Ammon's horn (tissue), 1 donor: ENCODE data around the gene SAMD4B.

Source experiments
- DNase-seq: peaks from one replicate; pipeline ENCODE4 v3.0.0-alpha.2; 2016; ENCODE audit warnings: low spot score

Gene SAMD4B

GRCh38 chr19:39390751-39391437 is 48.7 kb downstream of the SAMD4B start, which contains the start of the genes MED29 and PAF1:
Gene MED29, plus strand, starts transcription at chr19:39391378. Its CDS starts 45 bp downstream, at chr19:39391423.
Gene PAF1, minus strand, starts transcription at chr19:39391106. Its CDS starts 242 bp downstream, at chr19:39390864.
- peak; percentile 100 for DNase-seq

GRCh38 chr19:39397360-39398296 is 55.4 kb downstream of the SAMD4B start:
- DNase-seq: peak; percentile 86

GRCh38 chr19:39398297-39398864 is 56.2 kb downstream of the SAMD4B start:
- peak; percentile 67 for DNase-seq

DNA sequence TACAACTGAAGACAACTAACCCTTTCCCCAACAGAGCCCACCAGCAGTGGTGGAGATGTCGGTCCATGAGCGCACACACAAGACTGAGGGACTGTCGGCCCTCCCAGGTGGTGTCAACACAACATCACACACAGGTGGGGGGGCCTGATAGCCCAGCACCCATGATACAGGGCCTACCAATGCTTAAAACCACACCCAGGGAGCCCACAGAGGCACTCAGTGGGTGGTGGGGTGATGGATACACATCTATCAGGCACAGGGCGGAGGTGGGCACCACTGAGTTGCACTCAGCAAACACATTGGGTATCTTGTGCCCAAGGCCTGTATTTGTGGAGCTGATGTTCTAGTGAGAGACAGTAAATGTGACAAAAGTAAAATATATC is 57.4 kb downstream of the SAMD4B start:
- DNase-seq: no peak

DNA sequence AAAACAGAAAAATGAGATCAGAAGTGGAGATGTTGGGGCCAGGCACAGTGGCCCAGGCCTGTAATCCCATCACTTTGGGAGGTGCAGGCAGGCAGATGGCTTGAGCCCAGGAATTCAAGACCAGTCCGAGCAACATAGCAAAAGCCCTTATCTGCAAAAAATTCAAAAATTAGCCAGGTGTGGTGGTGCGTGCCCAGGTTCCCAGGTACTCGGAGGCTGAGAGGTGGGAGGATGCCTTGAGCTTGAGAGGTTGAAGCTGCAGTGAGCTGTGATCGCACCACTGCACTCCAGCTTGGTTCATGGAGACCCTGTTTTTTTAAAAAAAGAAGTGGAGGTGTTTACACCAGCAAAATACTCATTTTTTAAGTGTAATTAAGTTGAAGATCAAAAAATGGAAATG is 57.8 kb downstream of the SAMD4B start:
- no peak for DNase-seq

DNA sequence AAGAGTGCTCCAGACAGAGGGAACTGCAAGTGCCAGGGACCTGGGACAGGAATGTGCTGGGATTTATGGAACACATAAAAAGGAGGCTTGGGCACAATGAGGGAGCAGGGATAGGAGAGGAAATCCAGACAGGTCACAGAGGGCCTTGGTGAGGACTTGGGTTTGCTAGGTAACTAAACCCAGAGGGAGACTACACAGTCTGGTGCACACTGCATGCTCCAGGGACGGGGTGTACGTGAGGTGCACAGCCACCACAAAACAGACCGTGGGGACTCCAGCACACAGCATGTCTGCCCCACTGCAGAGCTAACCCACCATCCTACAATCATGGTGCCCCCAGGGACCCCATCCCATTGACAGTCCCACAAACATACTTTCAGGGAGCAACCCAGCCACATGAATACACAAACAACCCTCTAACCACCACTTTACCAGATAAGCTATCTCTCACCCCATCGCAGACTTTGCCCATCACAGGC is 58.9 kb downstream of the SAMD4B start:
- no peak for DNase-seq

DNA sequence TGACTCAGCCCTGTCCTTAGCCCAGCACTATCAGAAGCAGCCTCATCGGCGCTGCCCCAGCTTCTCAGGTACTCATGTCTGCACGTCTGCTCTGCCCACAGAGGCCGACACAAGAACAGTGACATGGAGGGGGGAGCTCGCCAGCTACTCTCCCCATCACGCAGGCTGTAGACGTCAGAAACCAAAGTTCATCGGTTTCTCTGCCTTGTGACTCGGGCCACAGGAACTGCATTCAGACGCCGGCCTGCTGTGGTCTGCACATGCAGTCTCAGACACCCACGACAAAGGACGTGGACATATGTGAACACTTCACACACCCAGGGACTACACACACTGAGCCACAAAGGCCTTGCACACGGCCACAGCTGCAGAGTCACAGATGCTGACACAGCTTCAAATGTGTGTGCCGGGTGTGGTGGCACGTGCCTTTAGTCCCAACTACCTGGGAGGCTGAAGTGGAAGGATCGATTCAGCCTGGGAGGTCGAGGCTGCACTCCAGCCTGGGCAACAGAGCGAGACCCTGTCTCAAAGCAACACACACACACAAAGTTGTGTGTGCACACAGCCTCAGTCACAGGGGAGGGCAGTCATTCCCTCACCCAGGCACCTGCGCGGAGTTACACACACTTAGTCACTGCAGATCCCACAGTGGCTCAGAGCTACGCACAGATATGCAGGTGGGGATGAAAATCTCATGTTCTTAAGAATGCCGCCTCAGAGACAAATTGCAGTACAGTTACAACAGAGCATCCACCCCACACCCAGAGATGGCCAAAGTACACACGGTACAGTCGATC is 59.5 kb downstream of the SAMD4B start:
- DNase-seq: peak; percentile 50

DNA sequence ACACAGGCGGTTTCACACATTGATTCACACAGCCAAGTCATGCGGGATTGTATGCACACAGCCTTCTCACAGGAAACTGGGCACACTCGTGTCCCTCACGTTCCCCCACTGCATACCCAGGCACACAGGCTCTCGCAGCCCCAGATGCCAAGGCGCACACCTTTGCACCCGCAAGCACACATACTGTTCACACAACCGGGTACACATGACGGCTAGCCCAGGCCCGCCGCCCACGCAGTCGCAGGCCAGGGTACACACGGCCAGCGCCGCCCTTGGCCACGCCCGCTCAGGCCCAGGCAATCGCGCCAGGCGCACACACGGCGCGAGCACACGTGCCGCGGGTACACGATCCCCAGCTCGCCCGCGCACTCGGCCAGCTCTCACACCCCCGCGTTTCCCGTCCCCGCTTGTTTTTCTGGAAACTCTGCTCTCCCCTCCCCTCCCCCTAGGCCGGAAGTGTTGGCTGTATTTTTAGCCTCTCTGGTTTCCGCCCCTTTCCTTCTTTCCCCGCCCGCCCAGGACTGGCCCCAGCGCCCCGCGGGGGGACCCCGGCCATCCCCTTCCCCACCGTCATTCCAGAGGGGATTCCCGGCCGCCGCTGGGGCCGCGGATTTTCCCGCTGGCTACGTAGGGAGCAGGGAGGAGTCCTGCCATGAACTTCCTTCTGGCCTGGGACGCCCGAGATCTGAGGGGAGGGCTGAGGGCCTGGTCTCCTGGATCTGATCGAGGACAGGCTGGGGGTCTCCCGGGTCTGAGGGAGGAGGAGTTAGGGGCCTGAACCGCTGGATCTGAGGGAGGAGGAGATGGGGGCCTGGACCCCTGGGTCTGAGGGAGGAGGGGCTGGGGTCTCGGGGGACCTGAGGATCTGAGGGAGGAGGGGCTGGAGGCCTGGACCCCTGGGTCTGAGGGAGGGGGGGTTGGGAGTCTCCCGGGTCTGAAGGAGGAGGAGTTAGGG is 60.4 kb downstream of the SAMD4B start:
- DNase-seq: peak; percentile 80

DNA sequence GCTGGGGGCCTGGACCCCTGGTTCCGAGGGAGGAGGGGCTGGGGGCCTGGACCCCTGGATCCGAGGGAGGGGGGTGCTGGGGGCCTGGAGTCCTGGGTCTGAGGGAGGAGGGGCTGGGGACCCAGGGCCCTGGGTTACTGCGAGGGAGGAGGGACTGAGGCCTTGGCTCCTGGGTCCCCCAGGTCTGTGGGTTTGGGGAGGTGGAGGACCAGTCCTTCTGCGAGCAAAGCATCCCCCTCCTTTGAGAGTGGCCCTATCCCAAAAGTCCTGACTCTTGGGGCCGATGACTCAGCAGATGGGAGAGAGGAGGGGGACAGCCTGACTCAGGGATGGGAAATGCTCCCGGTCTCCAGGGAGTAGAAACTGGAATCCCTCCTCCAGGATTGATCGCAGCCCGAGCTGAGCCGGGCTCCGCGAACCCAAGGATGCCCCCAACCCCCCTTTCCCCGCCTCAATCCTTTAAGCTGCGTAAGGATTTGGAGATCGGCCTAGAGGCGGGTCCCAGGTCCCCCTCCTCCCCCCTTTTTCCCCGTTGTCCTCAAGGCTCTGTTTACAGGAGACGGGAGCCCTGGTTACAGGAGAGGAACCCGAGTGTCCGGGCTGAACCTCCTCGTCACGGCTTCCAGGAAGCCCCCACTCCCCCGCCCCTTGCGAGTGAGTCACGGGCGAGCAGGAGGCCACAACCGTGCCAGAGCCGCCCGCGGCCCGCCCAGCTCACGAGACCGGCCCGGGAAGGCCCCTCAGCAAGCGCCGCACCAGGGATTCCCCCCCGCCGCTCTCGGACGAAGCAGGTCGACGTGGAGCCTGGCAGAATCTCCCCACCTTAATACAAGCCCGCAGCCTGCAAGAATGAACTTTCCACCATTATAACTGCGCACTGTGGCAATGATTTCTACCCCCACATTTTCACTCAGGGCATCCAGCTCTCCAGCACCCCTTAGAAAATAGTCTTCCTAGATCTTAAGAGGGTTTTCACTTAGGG is 61.4 kb downstream of the SAMD4B start:
- peak; percentile 76 for DNase-seq

DNA sequence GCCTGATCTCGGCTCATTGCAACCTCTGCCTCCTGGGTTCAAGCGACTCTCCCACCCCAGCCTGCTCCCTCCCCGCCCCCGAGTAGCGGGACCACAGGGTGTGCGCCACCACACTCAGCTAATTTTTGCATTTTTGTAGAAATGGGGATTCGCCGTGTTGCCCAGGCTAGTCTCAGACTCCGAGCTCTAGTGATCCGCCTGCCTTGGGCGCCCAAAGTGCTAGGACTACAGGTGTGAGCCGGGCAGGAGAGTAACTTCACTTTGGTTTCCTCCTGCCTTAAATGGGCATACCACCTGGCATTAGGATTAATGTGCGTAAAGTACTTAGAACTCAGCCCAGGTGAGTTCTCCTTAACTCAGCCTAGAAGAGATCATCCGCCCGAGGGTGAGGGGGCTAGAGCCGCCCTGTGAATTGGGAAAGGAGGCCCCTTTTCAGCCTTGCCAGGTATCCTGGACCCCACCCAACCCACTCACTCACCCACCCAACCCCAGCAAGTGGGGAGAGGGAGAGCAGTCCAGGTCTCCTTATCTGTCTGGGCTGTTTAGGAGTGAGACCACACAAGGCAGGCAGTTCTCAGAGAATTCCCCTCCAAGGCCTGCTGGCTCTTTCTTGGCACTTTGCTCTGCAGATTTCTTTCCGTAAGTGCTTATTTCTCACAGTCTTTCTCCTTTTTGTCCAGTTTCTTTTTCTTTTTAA is 63.2 kb downstream of the SAMD4B start:
- no peak for DNase-seq

GRCh38 chr19:39405958-39406655 is 63.9 kb downstream of the SAMD4B start:
- no peak for DNase-seq

GRCh38 chr19:39406656-39407409 is 64.6 kb downstream of the SAMD4B start, which contains the start of gene ZFP36:
Gene ZFP36, plus strand, starts transcription at chr19:39406847. Its CDS starts 58 bp downstream, at chr19:39406905.
- peak; percentile 86 for DNase-seq

- no peak for DNase-seq
Measured at GRCh38 chr19:39407410-39407659, 65.1 kb downstream of the SAMD4B start.

DNA sequence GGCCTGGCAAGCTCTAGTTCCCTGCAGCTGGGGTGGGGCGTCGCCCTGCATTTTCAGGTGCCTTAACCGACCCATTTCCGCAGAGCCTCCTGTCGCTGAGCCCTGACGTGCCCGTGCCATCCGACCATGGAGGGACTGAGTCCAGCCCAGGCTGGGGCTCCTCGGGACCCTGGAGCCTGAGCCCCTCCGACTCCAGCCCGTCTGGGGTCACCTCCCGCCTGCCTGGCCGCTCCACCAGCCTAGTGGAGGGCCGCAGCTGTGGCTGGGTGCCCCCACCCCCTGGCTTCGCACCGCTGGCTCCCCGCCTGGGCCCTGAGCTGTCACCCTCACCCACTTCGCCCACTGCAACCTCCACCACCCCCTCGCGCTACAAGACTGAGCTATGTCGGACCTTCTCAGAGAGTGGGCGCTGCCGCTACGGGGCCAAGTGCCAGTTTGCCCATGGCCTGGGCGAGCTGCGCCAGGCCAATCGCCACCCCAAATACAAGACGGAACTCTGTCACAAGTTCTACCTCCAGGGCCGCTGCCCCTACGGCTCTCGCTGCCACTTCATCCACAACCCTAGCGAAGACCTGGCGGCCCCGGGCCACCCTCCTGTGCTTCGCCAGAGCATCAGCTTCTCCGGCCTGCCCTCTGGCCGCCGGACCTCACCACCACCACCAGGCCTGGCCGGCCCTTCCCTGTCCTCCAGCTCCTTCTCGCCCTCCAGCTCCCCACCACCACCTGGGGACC is 65.6 kb downstream of the SAMD4B start:
- no peak for DNase-seq

DNA sequence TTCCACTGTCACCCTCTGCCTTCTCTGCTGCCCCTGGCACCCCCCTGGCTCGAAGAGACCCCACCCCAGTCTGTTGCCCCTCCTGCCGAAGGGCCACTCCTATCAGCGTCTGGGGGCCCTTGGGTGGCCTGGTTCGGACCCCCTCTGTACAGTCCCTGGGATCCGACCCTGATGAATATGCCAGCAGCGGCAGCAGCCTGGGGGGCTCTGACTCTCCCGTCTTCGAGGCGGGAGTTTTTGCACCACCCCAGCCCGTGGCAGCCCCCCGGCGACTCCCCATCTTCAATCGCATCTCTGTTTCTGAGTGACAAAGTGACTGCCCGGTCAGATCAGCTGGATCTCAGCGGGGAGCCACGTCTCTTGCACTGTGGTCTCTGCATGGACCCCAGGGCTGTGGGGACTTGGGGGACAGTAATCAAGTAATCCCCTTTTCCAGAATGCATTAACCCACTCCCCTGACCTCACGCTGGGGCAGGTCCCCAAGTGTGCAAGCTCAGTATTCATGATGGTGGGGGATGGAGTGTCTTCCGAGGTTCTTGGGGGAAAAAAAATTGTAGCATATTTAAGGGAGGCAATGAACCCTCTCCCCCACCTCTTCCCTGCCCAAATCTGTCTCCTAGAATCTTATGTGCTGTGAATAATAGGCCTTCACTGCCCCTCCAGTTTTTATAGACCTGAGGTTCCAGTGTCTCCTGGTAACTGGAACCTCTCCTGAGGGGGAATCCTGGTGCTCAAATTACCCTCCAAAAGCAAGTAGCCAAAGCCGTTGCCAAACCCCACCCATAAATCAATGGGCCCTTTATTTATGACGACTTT is 66.4 kb downstream of the SAMD4B start:
- DNase-seq: no peak
